ENCODE measurements around the gene PEMT. TPM values are rescaled to one million over a fixed set of nuclear protein-coding genes. Genes with fewer than 3 reads are reported as not detected.
"Not testable (repeated sequence)": the region's sequence is repeated elsewhere in the genome, so short reads cannot be mapped to it uniquely, and the experiment has no call there.

PEMT gene
- 61.4 and 72.7 TPM in 2 replicates for total RNA-seq (2014; rRNA removed; shearing (Covaris generic))

GRCh38 chr17:17591355-17592298 lies at the start of gene PEMT:
Gene PEMT (minus strand): TSS chr17:17591708. CDS start chr17:17591626, 82 bp downstream.
- DNase-seq (ENCODE audit: low read depth): peak; percentile 98

- not testable (repeated sequence) for DNase-seq (ENCODE audit: low read depth)
These were observed 48.3 kb upstream of the PEMT start for GRCh38 chr17:17639661-17640270.

- no peak for DNase-seq (ENCODE audit: low read depth)
These were observed 47.0 kb upstream of the PEMT start for GRCh38 chr17:17638467-17638866.

GRCh38 chr17:17636272-17636885 lies 44.9 kb upstream of the PEMT start:
- DNase-seq (ENCODE audit: low read depth): no peak

DNA sequence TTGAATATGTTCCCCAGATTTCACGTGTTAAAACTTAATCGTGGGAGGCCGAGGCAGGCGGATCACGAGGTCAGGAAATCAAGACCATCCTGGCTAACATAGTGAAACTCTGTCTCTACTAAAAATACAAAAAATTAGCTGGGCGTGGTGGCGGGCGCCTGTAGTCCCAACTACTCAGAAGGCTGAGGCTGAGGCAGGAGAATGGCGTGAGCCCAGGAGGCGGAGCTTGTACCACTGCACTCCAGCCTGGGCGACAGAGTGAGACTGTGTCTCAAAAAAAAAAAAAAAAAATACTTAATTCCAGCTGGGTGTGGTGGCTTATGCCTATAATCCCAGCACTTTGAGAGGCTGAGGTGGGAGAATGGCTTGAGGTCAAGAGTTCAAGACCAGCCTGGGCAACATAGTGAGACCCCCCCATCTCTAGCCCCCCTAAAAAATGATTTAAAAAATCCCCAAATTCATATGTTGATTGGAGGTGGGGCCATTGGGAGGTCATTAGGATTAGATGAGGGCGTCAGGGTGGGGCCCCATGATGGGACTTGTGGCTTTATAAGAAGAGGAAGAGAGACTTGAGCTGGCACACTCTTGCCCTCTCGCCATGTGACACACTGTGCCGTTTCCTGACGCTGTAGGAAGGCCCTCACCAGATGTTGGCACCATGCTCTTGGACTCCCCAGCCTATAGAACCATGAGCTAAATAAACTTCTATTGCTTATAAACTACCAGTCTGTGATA lies 44.2 kb upstream of the PEMT start:
- not testable (repeated sequence) for DNase-seq (ENCODE audit: low read depth)

- DNase-seq (ENCODE audit: low read depth): no peak
These were observed 43.6 kb upstream of the PEMT start for GRCh38 chr17:17635126-17635525.

GRCh38 chr17:17633310-17633709 lies 41.8 kb upstream of the PEMT start:
- no peak for DNase-seq (ENCODE audit: low read depth)

GRCh38 chr17:17632690-17633089 lies 41.2 kb upstream of the PEMT start:
- not testable (repeated sequence) for DNase-seq (ENCODE audit: low read depth)

DNA sequence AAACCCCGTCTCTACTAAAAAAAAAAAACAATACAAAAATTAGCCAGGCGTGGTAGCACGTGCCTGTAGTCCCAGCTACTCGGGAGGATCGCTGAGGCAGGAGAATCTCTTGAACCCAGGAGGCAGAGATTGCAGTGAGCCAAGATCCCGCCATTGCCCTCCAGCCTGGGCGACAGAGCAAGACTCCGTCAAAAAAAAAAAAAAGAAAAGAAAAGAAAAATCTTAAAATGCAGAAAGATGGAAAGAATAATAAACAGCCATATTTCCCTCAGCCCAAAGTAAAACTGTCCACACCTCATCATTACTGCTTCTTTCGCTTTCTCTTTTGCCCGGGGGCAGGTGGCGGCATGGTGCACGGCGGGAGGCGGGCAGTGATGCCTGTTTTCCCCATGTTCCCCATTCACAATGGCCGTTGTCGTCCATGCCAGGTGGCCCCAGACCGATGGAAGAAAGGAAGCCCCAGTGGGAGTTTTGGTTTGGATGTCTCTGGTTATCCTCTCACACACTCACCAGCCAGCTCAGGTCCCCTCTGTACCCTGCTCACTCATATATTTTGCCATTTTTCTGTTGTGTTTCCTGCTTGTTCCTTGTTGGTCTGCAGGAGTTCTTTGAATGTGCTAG lies 37.0 kb upstream of the PEMT start:
- peak; percentile 72 for DNase-seq (ENCODE audit: low read depth)

DNA sequence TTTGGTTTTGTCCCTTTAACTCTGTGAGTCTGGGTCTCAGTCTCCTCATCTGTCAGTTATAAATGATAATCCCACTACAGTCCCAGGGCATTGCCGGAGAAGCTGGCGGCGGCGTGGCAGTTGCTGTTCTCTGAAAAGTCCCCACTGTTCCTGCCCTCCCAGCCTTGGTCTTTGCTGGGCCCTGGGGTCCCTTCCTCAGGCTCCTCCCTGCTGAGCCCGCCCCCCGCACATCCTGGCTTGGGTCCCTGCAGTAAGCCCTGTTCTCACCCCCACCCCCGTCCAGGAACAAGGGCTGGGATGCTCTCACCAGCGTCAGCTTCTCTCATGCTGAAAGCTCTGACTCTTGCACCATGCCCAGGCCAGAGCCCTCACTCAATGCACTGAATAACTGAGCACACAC lies 35.3 kb upstream of the PEMT start:
- DNase-seq (ENCODE audit: low read depth): no peak

DNA sequence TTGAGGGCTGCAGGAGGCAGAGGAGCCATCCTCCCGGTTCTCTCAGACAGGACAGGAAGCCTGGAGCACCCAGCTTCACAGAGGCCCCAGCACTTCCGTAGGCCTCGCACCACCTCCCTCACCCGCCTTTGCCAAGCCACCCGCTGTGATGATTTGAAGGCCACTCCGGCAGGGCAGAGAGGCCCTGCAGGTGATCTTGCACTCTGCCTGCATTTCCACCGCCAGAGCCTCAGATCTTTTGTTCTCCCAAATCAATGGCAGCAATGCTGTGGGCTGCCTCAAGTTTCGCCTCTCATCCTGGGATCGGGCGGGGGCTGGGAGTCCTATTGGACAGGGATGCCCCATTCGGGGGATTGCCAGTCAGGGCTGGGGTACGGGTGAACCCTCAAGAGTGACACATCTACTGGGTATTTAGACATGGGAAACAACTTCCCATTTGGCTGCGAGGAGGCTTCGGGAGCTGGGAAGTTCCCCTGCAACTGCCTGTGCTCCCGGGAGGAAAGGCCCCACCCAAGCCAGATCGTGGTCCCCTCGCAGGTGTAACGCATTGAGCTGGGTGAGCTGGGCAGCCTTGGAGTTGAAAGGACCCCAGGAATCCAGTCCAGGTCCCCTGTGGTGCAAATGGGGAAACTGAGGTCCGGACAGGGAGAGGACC lies 34.8 kb upstream of the PEMT start:
- DNase-seq (ENCODE audit: low read depth): no peak

DNA sequence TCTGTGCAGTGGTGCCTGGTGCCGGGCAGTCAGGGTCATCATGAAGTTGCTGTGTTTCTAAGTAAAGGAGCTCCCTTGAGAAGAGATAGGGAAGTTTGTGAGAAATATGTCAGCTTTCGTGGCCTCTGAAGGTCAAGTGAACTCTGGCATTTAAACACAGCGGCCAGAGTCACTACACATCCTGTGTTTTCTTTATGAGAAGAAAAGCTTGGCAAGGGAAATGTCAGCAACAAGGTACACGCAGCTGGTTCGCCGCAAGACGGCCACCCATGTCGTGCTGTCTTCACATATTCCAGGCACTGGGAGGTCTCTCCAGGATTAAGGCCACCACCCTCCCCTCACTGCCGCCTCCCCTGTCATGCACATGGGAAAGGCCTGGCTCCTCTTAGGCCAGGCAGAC lies 33.2 kb upstream of the PEMT start:
- DNase-seq (ENCODE audit: low read depth): no peak

GRCh38 chr17:17623904-17624303 lies 32.4 kb upstream of the PEMT start:
- no peak for DNase-seq (ENCODE audit: low read depth)

GRCh38 chr17:17621254-17621653 lies 29.7 kb upstream of the PEMT start:
- DNase-seq (ENCODE audit: low read depth): no peak

DNA sequence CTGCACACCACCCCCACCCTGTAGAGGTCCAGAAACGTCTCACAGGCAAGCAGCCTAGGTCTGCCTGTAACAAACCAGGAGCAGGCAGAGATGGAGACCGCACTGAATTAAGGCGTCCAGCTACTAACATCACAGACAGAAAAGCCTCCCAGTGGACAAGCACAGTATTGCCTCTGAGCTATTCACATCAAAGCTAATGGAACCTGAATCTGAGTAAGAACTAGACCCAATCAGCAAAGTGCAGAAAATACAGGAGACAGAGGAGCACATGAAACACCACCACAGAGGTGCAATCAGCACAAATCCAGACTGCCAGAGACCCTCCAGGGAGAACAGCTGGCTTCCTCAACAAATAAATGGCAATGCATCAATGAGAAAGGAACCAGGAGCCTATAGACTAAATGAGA lies 22.2 kb upstream of the PEMT start:
- peak; percentile 61 for DNase-seq (ENCODE audit: low read depth)

GRCh38 chr17:17612085-17613022 lies 20.8 kb upstream of the PEMT start:
- DNase-seq (ENCODE audit: low read depth): no peak

DNA sequence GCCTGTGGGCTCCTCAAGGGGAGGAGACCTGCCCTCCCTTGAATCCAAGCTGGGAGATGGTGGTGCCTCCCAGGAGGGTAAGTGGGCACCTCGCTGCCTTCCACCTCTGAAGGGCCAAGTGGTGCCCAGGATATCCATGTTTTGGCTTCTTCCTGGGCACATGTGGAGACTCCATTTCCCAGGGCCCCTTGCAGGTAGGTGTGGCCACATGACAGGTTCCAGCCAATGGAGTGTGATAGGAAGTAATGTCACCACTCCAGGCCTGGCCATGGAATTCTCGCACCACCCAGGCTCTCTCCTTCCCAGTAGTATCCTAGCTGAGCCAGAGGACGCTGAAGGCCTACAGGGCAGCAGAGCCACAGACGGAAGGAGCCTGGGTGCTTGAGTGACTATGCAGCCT lies 17.6 kb upstream of the PEMT start:
- peak; percentile 32 for DNase-seq (ENCODE audit: low read depth)

DNA sequence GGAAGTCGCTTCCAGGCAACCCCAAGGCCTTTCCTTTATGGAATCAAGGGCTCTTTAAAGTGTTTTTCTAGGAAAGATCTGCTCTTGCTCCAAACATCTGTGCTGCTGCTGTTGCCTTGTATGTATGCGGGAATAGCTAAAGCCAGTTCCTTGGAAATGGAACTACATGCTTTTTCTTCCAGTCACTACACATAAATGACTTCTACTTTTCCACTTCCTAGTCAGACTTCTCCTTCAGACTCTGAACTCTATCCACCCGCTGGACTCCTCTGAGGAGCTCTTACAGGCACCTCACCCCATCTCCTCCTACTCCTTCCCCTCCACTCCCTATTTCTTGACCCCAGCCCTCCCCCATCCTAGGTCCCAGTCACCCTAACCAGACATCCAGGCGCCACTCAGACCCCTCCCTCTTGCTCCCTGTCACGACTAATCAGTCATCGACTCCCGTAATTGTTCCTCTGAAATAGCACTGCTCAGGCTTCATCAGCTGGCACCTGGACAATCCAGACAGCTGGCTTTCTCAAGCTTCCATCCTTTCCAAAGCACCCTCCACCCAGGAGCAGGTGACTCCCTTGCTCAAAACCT lies 15.0 kb upstream of the PEMT start:
- DNase-seq (ENCODE audit: low read depth): no peak

GRCh38 chr17:17605729-17606088 lies 14.2 kb upstream of the PEMT start:
- DNase-seq (ENCODE audit: low read depth): peak; percentile 39

All from Daoy (cell line).